Endodermal cell (in vitro differentiated cells): ENCODE results near the gene PSTPIP2. TPM values are rescaled to one million over a fixed set of nuclear protein-coding genes. Genes with fewer than 3 reads are reported as not detected.

Source experiments
- DNase-seq: peaks from one replicate; pipeline ENCODE4 v3.0.0-alpha.2; 2017
- H3K27ac ChIP-seq: 2 replicates; pipeline ENCODE4 v1.5.1; 2013; ENCODE audit warnings: mild to moderate bottlenecking, low read depth, low read length, moderate library complexity
- H3K27me3 ChIP-seq: 2 replicates; pipeline ENCODE4 v1.6.1; 2013; ENCODE audit warnings: mild to moderate bottlenecking, low read length, moderate library complexity; ENCODE audit not compliant: insufficient read depth, control insufficient read depth, poor library complexity, severe bottlenecking
- H3K36me3 ChIP-seq: 2 replicates; pipeline ENCODE4 v1.7.0; 2013; ENCODE audit warnings: mild to moderate bottlenecking, low read length, moderate library complexity; ENCODE audit not compliant: control insufficient read depth, insufficient read depth
- H3K4me1 ChIP-seq: one replicate; pipeline ENCODE4 v1.7.0; 2013; ENCODE audit warnings: low read length; ENCODE audit not compliant: control insufficient read depth, insufficient read depth
- H3K4me3 ChIP-seq: 2 replicates; pipeline ENCODE4 v1.5.1; 2013; ENCODE audit warnings: mild to moderate bottlenecking, low read length, moderate library complexity
- H3K9ac ChIP-seq: 2 replicates; pipeline ENCODE4 v1.6.1; 2013; ENCODE audit warnings: mild to moderate bottlenecking, low read length, moderate library complexity; ENCODE audit not compliant: poor library complexity, severe bottlenecking; ENCODE audit errors: extremely low read depth
- H3K9me3 ChIP-seq: 2 replicates; pipeline ENCODE4 v1.6.1; 2013; ENCODE audit warnings: mild to moderate bottlenecking, low read length, moderate library complexity; ENCODE audit not compliant: control insufficient read depth
- H3K27ac Mint-ChIP-seq: 2 replicates; pipeline ENCODE4 v1.8.0; 2020; ENCODE audit warnings: mixed read lengths
- H3K27me3 Mint-ChIP-seq: 2 replicates; pipeline ENCODE4 v1.8.0; 2021; ENCODE audit warnings: mild to moderate bottlenecking, mixed read lengths; ENCODE audit not compliant: insufficient read depth
- H3K36me3 Mint-ChIP-seq: 2 replicates; pipeline ENCODE4 v1.8.0; 2020; ENCODE audit warnings: low read depth, mixed read lengths
- H3K4me1 Mint-ChIP-seq: 2 replicates; pipeline ENCODE4 v1.8.0; 2020; ENCODE audit warnings: mixed read lengths
- H3K4me3 Mint-ChIP-seq: 2 replicates; pipeline ENCODE4 v1.8.0; 2020; ENCODE audit warnings: mild to moderate bottlenecking, moderate library complexity, mixed read lengths
- H3K9me3 Mint-ChIP-seq: 2 replicates; pipeline ENCODE4 v1.8.0; 2020; ENCODE audit warnings: mild to moderate bottlenecking, mixed read lengths
- WGBS, 2 experiments: methylation state at CpG; one replicate each; pipeline versions ENCODE4 v1.1.5 to v1.1.7; 2013; ENCODE audit warnings: missing lambda C conversion rate in 2 of 2, mixed read lengths in 1 of 2; ENCODE audit not compliant: insufficient coverage in 1 of 2, insufficient read length in 1 of 2; 5-methylcytosine and 5-hydroxymethylcytosine counted together
- total RNA-seq, 2 donors: library from RNA; stranded (reverse); fragmentation: NEBNext Ultra II Directional in 1 of 2; extraction: Animal tissue kit (Norgen Biotek cat#: 25700) in 1 of 2; gene quantifications; 2 replicates in 1 of 2; 3 replicates in 1 of 2; pipeline ENCODE4 v1.2.1, GENCODE V29; 2021
- TF ChIP-seq, protein P1 (sequence below): fragments of 200-600 bp; sonication (generic); conservative IDR thresholded peaks from 2 replicates; pipeline ENCODE4 v1.5.0; 2021; ENCODE audit warnings: antibody characterized with exemption, mild to moderate bottlenecking

PSTPIP2 gene
- total RNA-seq, 2 donors from 2014 or later, result 10.6 to 10.8 TPM

DNA sequence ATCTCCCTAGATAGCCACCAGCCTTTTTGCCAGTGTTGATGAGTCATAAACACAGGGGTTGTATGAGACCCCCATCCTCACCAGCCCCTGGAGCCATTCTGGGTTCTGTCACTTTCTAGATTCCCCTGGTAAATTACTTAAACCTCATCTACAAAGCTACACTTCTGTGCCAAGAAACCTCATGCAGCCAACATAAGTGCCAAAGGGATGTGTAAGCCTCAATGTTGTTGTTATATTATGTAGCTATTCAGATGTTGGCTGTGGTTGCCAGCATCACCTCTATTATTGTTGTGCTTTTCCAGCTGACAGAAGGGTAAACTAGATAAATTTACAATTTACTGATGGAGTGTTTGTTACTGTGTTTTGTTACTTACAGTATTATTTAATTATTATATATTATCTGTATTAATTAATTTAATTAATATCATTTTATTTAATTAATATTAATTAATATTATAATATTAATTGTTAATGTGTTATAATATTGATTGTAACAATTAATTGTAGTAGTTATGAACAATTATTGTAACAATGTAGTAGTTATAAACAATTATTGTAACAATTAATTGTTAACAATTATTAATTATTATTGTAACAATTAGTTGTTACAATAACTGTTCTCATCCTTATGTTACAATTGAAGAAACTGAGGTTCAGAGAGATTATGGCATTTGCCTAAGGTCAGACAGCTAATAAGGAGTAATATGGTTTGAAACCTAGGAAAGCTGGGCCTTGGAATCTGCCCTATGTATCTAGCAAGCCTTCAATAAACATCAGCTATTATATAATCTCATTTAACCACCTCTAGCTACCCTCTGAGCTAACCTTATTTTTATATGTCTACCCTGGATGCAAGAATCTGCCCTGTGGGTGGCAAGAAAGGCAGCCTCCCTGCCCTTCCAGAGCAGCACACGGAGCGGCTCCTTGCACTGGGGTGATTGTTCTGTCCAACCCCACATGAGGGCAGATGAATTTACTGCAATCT lies 36.1 kb downstream of the PSTPIP2 start:
- H3K9ac ChIP-seq, result no peak overlapping the region
- 92 to 99% methylated on average over 2 of the region's 2 CpGs for WGBS, 2 experiments
- Mint-ChIP-seq H3K27ac (no peak overlapping the region), H3K4me1 (peaks cover 18% of the 10 kb centered on the region), H3K36me3 (peaks cover 7% of the 10 kb centered on the region), H3K9me3 (no peaks in the 10 kb centered on the region), H3K27me3 (peaks cover 3% of the 10 kb centered on the region), H3K4me3 (no peak overlapping the region)
- peaks cover 10% of the 10 kb centered on the region for H3K4me1 ChIP-seq
- H3K27me3 ChIP-seq, result no peaks in the 10 kb centered on the region
- H3K4me3 ChIP-seq, result no peak overlapping the region
- no peak overlapping the region for H3K27ac ChIP-seq
- TF ChIP-seq, protein P1, sequence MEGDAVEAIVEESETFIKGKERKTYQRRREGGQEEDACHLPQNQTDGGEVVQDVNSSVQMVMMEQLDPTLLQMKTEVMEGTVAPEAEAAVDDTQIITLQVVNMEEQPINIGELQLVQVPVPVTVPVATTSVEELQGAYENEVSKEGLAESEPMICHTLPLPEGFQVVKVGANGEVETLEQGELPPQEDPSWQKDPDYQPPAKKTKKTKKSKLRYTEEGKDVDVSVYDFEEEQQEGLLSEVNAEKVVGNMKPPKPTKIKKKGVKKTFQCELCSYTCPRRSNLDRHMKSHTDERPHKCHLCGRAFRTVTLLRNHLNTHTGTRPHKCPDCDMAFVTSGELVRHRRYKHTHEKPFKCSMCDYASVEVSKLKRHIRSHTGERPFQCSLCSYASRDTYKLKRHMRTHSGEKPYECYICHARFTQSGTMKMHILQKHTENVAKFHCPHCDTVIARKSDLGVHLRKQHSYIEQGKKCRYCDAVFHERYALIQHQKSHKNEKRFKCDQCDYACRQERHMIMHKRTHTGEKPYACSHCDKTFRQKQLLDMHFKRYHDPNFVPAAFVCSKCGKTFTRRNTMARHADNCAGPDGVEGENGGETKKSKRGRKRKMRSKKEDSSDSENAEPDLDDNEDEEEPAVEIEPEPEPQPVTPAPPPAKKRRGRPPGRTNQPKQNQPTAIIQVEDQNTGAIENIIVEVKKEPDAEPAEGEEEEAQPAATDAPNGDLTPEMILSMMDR, result no peak
- H3K9me3 ChIP-seq, result no peaks in the 10 kb centered on the region
- DNase-seq, result no peak
- no peaks in the 10 kb centered on the region for H3K36me3 ChIP-seq

DNA sequence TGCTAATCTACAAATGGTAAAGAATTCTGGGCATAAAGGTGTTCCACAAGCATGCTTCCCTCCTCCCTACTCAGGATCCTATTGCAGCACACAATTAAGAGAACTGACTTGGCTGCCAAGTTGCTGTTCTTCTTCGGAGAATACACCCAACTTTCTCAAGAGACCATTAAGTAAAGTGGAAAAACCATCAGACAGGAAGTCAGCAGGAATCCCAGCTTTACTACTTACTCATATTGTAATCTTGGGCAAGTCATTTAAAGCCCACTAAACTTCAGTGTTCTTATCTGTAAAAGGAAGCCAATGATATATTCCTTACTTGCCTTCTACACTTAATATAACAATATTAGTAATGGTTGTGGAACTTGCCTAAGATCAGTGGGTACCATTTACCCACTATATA lies 37.8 kb downstream of the PSTPIP2 start:
- TF ChIP-seq, protein P1, result no peak
- Histone ChIP-seq H3K27ac (no peak overlapping the region), H3K27me3 (peaks cover 15% of the 10 kb centered on the region), H3K9ac (no peak overlapping the region), H3K4me3 (no peak overlapping the region), H3K9me3 (no peaks in the 10 kb centered on the region), H3K36me3 (no peaks in the 10 kb centered on the region), H3K4me1 (no peaks in the 10 kb centered on the region)
- peaks cover under 1% of the 10 kb centered on the region for H3K4me1 Mint-ChIP-seq
- no peak for DNase-seq
- 90 to 100% methylated on average over 1 of the region's 1 CpG for WGBS, 2 experiments
- no peaks in the 10 kb centered on the region for H3K9me3 Mint-ChIP-seq
- peaks cover 4% of the 10 kb centered on the region for H3K36me3 Mint-ChIP-seq
- no peak overlapping the region for H3K27ac Mint-ChIP-seq
- H3K4me3 Mint-ChIP-seq, result no peak overlapping the region
- peaks cover 20% of the 10 kb centered on the region for H3K27me3 Mint-ChIP-seq

DNA sequence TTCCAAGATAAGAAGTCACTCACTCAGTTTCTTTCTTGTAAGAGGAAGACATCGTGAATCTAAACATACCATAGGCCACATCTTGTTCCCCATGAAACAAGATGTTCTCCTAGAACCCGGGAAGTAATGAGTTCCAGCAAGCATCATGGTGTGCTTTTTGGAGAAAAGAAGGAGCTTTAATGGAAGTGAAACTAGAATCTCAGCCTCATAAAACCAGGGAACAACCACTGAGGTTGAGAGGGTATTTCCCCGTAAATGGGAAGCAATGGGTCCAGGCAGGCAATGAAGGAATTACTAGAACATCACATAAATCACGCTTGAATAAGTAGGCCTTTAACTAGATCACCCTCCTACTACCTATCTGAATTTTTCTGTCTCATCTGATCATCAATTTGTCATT lies 40.3 kb downstream of the PSTPIP2 start:
- DNase-seq, result no peak
- Histone ChIP-seq H3K36me3 (no peaks in the 10 kb centered on the region), H3K9me3 (peaks cover 8% of the 10 kb centered on the region), H3K27ac (no peak overlapping the region), H3K4me3 (no peak overlapping the region), H3K4me1 (no peaks in the 10 kb centered on the region), H3K27me3 (peaks cover 29% of the 10 kb centered on the region), H3K9ac (no peak overlapping the region)
- peaks cover 40% of the 10 kb centered on the region for H3K27me3 Mint-ChIP-seq
- peaks cover 1% of the 10 kb centered on the region for H3K4me1 Mint-ChIP-seq
- H3K36me3 Mint-ChIP-seq, result no peaks in the 10 kb centered on the region
- TF ChIP-seq, protein P1, result no peak
- 80 to 91% methylated on average over 1 to 4 of the region's 4 CpGs for WGBS, 2 experiments
- no peak overlapping the region for H3K27ac Mint-ChIP-seq
- no peak overlapping the region for H3K4me3 Mint-ChIP-seq
- peaks cover 4% of the 10 kb centered on the region for H3K9me3 Mint-ChIP-seq
